Endothelial cell of umbilical vein (primary cell): ENCODE measurements around the gene FGF19.

ENCODE experiments used
- POLR2A ChIP-seq: IDR thresholded peaks from 2 replicates; pipeline ENCODE4 v1.6.1; 2012; ENCODE audit warnings: low read depth, mild to moderate bottlenecking, control low read depth, low read length
- TF ChIP-seq, protein P1 (sequence below), 2 donors: IDR thresholded peaks; 1 replicate in 1 of 2; 2 replicates in 1 of 2; pipeline ENCODE4 v1.5.1; 2011; ENCODE audit warnings: low read length in 2 of 2, mild to moderate bottlenecking in 2 of 2, moderate library complexity in 2 of 2, control low read depth in 1 of 2, inconsistent platforms in 1 of 2, low read depth in 1 of 2; ENCODE audit not compliant: insufficient read depth in 1 of 2; ENCODE audit errors: extremely low read depth in 1 of 2

DNA sequence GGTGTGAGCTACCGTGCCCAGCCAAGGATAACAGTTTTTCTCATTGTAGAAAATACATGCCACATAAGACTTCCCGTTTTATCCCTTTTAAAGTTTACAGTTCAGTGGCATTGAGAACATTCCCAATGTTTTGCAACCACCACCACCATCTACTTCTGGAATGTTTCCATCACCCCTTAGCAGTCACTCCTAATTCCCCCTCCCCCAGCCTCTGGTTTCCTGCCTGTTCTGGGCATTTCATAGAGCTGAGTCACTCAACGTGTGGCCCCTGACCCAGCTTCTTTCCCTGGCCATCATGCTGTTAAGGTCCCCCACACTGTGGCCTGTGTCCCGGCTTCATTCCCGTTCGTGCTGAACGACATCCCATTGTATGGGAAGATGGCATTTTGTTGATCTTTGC lies 40.6 kb upstream of the FGF19 start:
- TF ChIP-seq, protein P1, sequence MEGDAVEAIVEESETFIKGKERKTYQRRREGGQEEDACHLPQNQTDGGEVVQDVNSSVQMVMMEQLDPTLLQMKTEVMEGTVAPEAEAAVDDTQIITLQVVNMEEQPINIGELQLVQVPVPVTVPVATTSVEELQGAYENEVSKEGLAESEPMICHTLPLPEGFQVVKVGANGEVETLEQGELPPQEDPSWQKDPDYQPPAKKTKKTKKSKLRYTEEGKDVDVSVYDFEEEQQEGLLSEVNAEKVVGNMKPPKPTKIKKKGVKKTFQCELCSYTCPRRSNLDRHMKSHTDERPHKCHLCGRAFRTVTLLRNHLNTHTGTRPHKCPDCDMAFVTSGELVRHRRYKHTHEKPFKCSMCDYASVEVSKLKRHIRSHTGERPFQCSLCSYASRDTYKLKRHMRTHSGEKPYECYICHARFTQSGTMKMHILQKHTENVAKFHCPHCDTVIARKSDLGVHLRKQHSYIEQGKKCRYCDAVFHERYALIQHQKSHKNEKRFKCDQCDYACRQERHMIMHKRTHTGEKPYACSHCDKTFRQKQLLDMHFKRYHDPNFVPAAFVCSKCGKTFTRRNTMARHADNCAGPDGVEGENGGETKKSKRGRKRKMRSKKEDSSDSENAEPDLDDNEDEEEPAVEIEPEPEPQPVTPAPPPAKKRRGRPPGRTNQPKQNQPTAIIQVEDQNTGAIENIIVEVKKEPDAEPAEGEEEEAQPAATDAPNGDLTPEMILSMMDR (IDR thresholded peaks at IDR 0.05; ENCODE audit: extremely low read depth in 1 of 2, insufficient read depth in 1 of 2, low read depth in 1 of 2, low read length in 2 of 2): no peak
- no peak for TF ChIP-seq POLR2A
